Adipose tissue (tissue), 3 donors: ENCODE data around the gene ZNF2. TPM values are rescaled to one million over a fixed set of nuclear protein-coding genes. Genes with fewer than 3 reads are reported as not detected.

ENCODE experiments used
- H3K27ac ChIP-seq: one replicate; pipeline ENCODE4 v1.5.1; 2013; ENCODE audit warnings: low read depth, low read length
- WGBS, 3 donors: extraction: QIAGEN DNeasy Blood & Tissue Kit; methylation state at CpG; one replicate each; pipeline ENCODE4 v1.1.7; 2013; 5-methylcytosine and 5-hydroxymethylcytosine counted together
- polyA plus RNA-seq, 3 donors: library from polyadenylated mRNA; stranded (reverse); fragments of 200-250 nt; gene quantifications; one replicate each; pipeline ENCODE4 v1.2.3, GENCODE V29; 2013
- donor health status: healthy with polysubstance abuse.
- donor health status: Bipolar disorder and iron deficiency.
- donor health status: healthy.

Gene ZNF2
- polyA plus RNA-seq: 1 to 10 TPM in 2 of 3 donors, under 1 TPM in 1; 0.79 to 1.5 (median 1.3) TPM

DNA sequence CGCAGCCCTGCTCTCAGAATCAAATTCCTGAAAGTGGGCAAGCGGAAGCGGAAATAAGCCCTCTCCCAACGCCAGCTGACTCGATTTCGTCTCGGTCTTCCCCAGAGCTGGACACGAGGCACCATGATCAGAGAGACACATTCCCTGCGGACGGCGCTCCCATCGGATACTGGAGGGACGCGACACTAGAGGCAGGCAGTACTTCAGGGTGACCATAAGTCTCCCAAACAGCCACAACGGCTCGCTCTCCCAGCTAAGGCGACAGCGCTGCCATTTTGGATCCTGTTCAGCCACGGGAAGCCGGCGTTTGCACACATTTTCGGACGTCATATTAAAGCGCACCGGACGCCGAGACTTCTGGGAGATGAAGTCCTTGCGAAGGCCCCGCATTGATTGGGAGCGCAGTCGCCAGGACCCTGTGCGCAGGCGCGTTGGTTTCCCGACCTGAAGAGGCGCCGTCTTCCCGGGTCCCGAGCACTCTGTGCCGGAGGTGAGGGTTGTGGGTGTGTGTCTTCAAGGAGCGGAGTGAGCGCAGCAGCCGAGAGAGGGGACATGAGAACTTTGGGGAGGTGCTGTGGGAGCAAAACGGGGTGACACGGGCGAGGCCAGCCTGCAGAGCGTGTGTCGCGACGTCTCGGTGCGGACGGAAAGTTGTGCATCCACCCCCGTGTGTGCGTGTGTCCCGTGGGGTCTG lies at the start of gene ZNF2:
Gene ZNF2 (plus strand): TSS at position 439 of the 694 bp plus-strand sequence. CDS start 10,418 bp downstream, outside the sequence.
- peak within 1 kb of the TSS; percentile 89 for H3K27ac ChIP-seq
- 0 to 1% (median 0%) methylated on average over 56 of the region's 56 CpGs for WGBS, 3 donors

DNA sequence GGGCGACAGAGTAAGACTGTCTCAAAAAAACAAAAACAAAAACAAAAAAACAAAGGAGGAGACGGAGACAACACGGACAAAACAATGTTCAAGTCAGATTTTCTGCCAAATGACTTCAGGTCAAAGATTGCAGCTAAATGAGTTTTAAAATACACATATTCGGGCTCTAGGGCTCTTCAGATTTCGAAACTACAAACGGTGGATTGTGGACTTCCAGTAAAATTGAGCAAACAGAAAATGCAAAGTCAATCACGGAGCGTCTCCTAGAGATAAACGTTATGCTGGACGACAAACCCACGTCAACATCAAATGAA lies 44.6 kb upstream of the ZNF2 start:
- H3K27ac ChIP-seq: no peak overlapping the region
- WGBS, 3 donors: 1 to 3% (median 1%) methylated on average over 11 of the region's 11 CpGs

- no peak within 1 kb of the TSS for H3K27ac ChIP-seq
- WGBS, 3 donors: 0% methylated on average over 76 to 86 of the region's 86 CpGs
These were observed 44.0 kb upstream of the ZNF2 start, which contains the start of gene MRPS5 for GRCh38 chr2:95121407-95122196. Gene MRPS5 (minus strand): TSS chr2:95121808. CDS start chr2:95121791, 17 bp downstream.

DNA sequence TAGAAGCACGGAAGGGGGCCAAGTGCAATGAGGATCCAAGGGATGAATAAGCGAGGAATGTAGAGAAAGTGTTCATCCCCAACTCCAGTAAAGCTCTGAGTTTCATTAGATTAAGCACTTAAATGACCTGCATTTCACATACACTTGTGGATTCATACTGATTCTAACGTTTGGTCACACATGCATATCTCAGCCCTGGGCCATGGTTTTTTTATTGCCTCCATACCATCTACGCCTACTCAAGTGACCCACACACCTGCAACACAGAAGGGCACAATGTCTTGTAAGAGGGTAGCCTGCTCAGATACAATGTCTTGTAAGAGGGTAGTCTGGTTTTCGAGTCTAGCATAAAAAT lies 43.4 kb upstream of the ZNF2 start:
- 22 to 27% (median 24%) methylated on average over 5 of the region's 5 CpGs for WGBS, 3 donors
- no peak overlapping the region for H3K27ac ChIP-seq

- WGBS, 3 donors: 71 to 93% (median 75%) methylated on average over 1 of the region's 1 CpG
- no peak overlapping the region for H3K27ac ChIP-seq
These were observed 26.9 kb upstream of the ZNF2 start for GRCh38 chr2:95138702-95139101.

- H3K27ac ChIP-seq: no peak overlapping the region
- 95 to 98% (median 98%) methylated on average over 2 of the region's 2 CpGs for WGBS, 3 donors
These were observed 21.8 kb upstream of the ZNF2 start for GRCh38 chr2:95143838-95144237.

DNA sequence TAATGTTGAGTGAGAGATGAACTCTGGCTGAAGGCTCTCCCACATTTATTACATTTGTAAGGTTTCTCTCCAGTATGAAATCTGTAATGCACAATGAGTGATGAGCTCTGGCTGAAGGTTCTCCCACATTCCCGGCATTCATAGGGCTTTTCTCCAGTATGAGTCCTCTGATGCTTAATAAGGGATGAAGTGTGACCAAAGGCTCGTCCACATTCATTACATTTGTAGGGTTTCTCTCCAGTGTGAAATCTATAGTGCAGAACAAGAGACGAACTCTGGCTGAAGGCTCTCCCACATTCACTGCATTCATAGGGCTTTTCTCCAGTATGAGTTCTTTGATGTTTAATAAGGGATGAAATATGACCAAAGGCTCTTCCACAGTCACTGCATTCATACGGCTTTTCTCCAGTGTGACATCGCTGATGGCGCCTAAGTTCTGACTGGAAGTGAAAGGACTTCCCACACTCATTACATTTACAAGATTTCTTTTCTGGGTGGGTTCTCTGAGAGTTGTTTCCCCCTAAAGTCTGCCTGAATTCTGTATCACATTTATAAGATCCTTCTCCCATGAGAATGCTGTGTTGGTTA lies 16.1 kb upstream of the ZNF2 start:
- no peak overlapping the region for H3K27ac ChIP-seq
- 98 to 100% (median 98%) methylated on average over 6 of the region's 6 CpGs for WGBS, 3 donors

DNA sequence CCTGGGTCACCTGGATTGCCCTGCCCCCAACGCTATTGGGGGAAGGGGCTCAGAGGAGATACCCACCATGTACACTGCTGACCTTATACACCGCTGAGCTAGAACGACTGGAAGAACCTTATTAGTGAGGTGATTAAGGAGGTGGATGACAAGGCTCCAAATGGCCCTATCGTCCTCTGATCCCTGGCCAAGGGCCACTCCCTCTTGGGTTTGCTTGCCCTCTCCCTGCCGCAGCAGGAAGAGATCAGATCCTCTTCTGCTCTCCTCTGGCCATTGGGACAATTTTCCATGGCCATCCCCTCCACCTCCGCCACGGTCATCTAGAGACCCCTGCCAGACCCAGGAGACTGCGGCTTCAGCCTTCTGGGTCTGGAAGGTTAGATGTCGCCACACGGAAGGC lies 7.2 kb upstream of the ZNF2 start:
- WGBS, 3 donors: 55 to 71% (median 62%) methylated on average over 10 of the region's 10 CpGs
- no peak overlapping the region for H3K27ac ChIP-seq

DNA sequence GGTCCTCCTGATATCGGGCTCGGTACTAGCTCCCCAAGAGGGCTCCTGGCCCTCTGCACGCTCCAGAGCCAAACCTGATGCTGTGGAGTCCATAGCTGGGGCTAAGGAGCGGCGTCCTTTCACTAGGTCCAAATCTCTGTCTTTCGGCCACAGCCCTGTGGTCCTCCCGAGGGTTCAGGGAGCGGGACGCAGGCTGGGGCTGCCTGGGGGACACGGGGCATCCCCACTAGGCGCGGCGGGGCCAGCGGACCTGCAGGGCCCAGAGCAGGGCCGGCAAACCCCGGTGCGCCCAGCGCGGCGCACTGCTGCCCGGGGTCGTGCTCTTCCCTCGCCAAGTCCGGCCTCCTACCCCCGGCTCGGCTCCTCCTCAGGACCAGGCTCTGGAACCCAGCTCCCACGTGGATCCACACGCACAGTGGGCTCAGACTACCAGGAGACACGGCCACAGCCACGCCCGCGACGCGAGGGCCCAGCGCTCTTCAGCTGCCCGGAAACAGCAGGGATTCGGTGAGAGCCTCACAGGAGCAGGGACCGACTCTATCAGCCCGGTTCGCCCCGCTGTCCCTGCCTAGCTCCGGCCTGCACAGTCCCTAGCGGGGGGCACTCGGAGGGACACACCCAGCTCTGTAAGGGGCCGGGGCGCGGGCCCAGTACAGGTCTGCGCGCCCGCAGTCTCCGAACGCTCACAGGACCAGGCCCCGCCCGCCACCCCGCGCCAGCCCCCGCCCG lies 6.6 kb upstream of the ZNF2 start:
- 2 to 3% (median 2%) methylated on average over 42 to 55 of the region's 58 CpGs for WGBS, 3 donors
- H3K27ac ChIP-seq: no peak overlapping the region

GRCh38 chr2:95159690-95160449 lies 5.7 kb upstream of the ZNF2 start, which contains the start of gene ZNF514:
Gene ZNF514 (minus strand): TSS chr2:95159848. CDS start chr2:95153253, 6,595 bp downstream.
- no peak within 1 kb of the TSS for H3K27ac ChIP-seq
- 11 to 16% (median 12%) methylated on average over 36 to 62 of the region's 64 CpGs for WGBS, 3 donors

DNA sequence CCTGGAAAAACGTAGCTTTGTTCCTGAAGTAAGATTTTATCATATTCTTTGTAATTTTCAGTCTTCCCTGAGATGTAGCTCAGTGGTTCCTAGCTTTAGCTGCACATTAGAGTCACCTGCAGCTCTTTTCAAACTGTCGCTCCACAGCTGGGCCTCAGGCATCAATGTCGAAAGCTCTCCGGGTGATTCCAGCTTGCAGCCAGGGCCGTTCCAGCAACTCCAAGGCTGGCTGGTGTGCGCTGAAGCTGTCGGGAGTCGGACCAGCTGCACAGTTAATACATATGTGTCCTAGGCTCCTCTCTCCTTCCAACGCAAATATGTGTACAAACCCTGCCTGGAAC lies 609 bp upstream of the ZNF2 start:
- peak overlapping the region; percentile 89 for H3K27ac ChIP-seq
- WGBS, 3 donors: 1 to 2% (median 1%) methylated on average over 9 of the region's 9 CpGs

DNA sequence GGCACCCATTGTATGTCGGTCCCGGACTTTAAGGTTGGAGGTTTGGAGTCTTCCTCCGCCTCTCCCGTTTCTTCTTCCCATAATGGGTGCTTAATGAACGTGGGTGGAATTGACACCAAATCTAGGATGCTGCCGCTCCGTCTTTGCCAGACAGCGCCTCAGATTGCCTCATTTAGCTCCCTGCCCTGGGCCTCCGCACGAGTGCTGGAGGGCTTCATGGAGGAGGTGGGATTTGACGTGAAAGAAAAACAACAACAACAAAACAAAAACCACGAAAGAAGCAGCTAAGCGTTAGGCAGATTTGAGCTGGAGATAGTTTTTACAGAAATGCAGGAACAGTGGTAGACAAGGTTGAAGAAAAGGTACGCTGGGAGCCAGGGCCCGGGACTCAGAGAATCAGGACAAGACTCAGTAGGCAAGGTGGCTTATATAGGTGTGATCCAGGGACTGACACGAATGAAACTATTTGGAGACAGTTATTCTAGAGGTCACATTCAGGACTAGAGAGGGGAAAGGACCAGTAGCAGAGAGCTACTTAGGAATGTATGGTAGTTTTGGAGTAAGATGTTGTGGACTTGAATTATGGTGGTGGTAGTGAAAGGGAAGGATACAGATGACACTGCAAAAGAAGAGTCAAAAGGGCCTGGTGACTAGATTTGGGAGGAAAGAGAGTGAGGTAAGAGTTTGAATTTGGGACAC lies 605 bp downstream of the ZNF2 start:
- 7 to 11% (median 8%) methylated on average over 16 of the region's 16 CpGs for WGBS, 3 donors
- H3K27ac ChIP-seq: no peak overlapping the region

DNA sequence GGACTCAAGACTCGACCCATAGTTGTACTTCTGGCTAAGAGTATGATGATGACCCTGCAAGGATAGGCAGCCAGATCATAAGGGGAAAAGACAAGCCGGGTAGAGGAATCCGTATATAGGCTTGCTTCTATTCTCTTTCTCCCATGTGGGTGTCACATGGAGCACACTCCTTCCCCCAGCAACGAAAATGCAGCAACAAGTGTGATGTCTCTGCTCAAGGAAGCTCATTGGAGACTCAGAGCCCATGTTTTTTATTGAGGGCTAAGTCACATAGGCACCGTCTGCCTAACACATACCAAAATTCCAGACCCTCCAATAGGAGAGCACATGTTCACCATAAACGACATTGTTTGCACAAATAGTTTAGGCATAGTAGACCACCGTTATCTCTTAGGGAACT lies 6.3 kb downstream of the ZNF2 start:
- no peak overlapping the region for H3K27ac ChIP-seq
- WGBS, 3 donors: 78 to 84% (median 80%) methylated on average over 7 of the region's 7 CpGs

DNA sequence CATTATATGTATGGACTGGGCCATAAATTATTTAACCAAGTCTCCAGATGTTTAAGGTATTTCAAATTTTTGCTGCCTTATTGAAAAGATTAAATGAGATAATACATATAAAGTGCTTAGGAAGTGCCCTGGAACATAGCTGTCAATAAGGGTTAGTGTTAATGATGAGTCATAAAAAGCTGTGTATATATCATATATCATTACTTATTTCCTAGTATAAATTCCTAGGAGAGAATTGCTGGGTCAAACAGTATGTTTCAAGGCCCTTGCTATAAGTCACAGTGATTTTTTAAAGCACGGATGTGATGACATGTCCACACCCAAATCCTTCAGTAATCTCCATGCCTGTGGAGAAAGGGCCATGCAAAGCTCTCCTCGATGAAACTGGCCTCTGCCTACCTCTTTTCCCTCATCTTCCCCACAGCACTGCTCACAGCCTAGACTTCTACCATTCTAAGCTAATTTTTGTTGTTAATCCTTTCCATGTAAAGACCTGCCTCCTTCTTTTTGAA lies 8.5 kb downstream of the ZNF2 start:
- WGBS, 3 donors: 85 to 98% (median 92%) methylated on average over 2 of the region's 2 CpGs

GRCh38 chr2:95179451-95179850 lies 13.8 kb downstream of the ZNF2 start:
- H3K27ac ChIP-seq: no peak overlapping the region
- WGBS, 3 donors: 59 to 85% (median 78%) methylated on average over 7 of the region's 7 CpGs

More for the DNA sequence above, 8.5 kb downstream of the ZNF2 start:
- H3K27ac ChIP-seq: no peak overlapping the region

GRCh38 chr2:95181774-95182173 lies 16.2 kb downstream of the ZNF2 start:
- 97 to 98% (median 98%) methylated on average over 18 of the region's 18 CpGs for WGBS, 3 donors
- H3K27ac ChIP-seq: no peak overlapping the region

DNA sequence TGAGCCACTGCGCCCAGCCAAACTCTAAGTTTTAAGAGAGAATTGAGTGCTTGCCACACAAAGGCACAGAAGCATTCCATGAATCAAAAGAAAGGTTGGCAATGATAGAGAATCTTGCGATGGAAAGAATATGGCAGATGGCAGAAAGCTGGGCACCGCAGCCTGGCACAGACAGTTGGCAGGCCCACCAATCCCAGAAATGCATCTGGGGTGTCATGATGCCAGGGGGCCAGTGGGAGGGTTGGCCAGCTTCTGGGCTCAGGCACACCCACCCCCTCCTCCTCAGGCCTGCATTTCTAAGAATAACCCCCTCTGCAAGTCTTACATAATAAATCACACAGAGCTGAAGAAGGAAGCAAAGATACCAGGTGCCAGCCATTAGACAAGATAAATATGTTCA lies 19.6 kb downstream of the ZNF2 start:
- 98 to 100% (median 98%) methylated on average over 3 of the region's 3 CpGs for WGBS, 3 donors
- no peak overlapping the region for H3K27ac ChIP-seq
